NCI-H446 treated with DMSO at 0.1 percent for 48 hours (cell line): ENCODE results near the gene PARP8.
"Not testable (repeated sequence)": the region's sequence is repeated elsewhere in the genome, so short reads cannot be mapped to it uniquely, and the experiment has no call there.

Source experiments
- DNase-seq: peaks from one replicate; lab custom pipeline; 2025; lab: John Stamatoyannopoulos, UW

PARP8 gene

DNA sequence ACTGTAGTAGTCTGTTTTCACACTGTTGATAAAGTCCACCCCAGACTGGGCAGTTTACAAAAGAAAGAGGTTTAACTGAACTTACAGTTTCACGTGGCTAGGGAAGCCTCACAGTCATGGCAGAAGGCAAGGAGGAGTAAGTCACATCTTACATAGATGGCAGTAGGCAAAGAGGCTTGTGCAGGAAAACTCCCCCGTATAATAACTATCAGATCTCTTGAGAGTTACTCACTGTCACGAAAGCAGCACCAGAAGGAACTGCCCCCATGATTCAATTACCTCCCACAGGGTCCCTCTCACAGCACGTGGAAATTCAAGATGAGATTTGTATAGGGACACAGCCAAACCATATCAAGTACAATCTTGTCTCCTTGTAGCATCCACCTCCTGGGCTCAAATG, 21.1 kb downstream of the PARP8 start:
- no peak for DNase-seq

DNA sequence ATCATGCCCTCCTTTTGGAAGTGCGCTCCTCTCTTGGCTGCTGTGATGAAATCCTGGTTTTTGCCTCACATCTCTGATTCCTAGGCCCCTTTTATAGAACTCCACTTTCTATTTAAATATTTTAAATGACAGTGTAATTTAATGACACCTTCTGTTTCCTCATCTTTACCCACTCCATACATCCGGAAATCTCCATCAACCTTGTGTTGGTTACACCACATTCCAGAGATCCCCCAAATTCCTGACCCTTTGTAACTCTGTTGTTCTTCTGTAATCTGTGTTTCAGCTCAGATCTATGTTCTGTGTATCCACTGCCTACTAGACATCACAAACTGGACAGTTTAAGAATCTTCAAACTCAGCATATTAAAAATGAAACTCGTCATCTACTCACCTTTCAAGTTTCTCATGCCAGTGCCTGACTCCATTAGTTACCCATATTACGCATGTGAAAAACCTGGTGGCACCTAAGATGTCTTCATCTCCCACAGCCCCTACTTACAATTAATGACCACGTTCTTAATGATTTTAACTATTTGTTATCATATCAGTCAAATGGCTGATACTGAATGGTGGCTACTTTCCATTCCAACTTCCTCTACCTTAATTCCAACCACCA, 25.1 kb downstream of the PARP8 start:
- no peak for DNase-seq

DNA sequence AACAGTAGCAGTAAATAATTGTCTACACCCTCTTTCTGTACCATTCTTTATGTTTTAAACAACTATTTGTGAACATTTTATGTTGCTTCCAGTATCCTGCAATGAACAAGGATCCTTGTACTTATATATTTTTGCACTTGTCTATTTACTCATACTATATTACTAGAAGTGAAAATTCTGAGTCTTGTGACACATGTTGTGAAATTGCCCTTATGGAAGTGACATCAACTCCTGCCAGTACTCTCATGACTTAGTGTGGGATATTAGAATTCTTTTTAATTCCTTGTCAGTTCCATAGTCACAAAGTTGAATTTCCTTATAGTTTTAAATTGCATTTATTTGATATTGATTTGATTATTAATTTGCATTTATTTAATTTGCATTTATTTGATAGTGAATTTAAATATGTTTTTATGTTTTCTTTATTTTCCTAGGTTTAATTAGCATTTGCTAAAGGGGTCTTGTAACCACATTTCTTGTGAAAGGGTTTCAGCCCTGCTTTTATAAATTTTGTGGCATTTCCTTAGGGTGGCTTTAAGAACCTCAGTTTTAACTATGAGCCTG, 27.7 kb downstream of the PARP8 start:
- no peak for DNase-seq

DNA sequence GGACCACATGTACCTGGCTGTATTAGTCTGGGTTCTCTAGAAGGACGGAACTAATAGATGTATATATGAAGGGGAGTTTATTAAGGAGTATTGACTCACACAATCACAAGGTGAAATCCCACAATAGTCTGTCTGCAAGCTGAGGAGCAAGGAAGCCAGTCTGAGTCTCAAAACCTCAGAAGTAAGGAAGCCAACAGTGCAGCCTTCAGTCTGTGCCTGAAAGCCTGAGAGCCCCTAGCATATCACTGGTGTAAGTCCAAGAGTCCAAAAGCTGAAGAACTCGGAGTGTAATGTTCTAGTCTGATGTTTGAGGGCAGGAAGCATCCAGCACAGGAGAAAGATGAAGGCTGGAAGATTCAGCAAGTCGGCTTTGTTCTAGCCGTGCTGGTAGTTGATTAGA, 28.2 kb downstream of the PARP8 start:
- not testable (repeated sequence) for DNase-seq

DNA sequence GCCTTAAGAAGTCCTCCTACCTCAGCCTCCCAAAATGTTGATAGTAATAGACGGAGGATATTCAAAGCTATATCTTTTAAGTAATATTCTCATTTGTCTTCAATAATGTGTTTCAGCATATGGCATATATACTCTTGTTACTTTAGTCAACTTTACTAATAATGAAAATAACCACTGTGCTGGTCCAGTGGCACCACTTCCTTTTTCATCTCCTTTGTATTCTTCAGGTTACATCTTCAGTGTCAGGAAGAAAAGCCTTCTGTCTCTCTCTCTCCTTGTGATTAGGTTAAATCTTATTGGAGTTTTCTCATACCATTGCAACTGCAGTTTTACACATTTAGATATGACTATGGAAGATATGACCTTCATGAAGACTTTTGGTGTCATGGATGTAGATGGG, 31.3 kb downstream of the PARP8 start:
- no peak for DNase-seq

DNA sequence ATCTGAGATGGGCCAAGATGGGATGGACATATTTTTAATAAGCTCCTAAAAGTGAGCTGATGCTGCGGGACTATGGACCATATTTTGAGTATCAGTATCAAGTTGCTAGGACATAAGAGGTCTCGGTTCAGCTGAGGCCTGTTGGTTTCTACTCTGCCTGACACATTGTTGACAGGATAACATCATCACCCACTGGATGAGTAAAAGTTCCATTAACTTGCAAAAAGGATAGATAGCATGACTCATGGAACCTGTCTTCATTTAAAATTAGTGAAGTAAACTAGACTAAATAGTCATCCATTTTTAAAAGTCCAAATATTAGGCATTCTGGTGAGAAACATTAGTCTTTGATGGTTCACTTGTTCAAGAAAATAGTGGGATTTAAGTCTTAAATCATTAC, 33.3 kb downstream of the PARP8 start:
- no peak for DNase-seq

DNA sequence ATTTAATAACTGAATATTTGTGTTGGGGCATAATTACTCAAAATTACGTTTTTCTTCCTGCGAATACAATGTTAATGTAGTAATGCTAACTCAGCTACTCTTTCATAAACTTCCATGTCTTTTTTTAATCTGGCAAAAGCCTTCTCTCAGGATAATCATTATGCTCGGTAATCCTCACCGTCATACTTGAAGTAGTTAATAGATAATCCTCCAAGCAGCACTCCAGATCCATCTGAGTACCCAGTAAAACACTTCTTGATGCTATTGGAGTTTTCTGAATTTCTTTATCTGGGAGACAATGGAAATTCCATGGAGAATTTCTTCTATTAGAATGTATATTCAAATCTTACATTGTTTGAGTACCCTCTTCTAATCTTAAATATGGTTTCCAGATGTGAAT, 34.3 kb downstream of the PARP8 start:
- DNase-seq = no peak

DNA sequence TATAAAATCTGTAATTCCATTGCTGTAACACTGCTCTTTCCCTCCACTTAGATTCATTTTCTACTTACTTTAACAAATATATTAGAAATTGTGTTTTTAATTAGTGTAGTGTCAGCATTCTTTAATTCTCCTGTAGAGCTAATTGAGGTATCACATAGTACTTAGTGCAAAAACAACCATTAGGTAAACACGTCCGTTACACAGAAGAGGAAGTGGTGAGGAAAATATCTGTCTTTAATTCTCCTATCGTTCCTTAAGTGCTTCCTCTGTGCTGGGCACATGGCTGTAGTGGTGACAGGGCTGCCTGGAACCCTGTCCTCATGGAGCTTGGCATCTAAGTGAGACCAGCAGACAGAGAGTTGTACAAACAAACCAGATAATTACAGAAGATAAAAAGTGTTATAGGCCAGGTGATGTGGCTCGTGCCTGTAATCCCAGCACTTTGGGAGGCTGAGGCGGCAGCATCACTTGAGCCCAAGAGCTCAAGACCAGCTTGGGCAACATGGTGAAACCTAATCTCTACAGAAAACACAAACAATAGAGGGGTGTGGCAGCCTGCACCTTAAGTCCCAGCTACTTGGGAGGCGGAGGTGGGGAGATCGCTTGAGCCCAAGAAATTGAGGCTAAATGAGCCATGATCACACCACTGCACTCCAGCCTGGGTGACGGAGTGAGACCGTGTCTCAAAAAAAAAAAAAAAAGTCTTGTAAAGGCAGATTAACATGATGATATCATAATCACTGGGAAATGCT, 36.4 kb downstream of the PARP8 start:
- no peak for DNase-seq

DNA sequence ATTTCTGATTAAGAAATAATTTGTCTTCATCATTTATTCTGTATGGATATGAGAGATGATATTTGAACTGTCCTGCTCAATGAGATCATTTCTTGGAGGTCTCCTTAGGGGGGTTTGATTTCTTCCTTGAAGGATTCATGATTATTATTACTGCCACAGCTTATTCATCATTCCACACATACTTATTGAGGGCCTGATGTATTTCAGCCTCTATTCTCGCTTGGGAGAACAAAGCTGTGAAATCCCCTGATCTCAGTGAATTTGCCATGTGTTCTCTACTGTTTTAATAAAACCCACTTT, 36.9 kb downstream of the PARP8 start:
- no peak for DNase-seq

DNA sequence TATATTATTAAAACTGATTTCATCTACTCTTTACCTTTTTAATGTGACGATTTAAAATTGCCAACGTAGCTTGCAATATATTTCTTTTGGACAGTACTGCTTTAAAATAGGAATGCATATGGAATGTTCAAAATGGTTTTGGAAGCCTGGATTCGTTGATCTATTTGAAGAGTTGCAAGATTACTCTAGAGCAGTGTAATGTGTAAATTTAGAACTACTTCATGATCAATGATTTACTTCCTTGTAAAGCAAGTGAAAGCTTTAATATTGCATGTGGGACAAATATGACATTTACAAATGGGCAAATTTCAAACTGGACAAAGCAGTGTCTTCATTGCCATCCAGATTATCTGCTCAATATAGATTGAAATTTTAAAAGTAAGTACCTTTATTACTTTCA, 38.3 kb downstream of the PARP8 start:
- DNase-seq = no peak

DNA sequence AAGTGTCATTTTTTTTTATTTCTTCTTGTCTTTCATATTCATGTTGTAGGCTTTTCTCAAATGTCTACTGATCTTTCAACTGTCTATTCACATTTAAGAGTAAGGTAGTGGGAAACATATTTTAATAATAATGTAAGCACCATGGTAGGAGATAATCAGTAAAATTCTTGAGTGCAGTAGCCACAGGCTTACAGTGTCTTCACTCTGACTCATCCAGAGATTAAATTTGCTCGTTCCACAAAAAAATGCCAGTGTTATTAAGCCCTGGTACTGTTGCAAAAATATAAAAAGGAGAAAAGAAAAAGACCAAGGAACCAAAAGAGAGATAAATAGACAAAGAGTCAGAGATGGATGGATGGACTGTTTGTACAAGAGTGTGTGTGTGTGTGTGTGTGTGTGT, 43.0 kb downstream of the PARP8 start:
- no peak for DNase-seq

DNA sequence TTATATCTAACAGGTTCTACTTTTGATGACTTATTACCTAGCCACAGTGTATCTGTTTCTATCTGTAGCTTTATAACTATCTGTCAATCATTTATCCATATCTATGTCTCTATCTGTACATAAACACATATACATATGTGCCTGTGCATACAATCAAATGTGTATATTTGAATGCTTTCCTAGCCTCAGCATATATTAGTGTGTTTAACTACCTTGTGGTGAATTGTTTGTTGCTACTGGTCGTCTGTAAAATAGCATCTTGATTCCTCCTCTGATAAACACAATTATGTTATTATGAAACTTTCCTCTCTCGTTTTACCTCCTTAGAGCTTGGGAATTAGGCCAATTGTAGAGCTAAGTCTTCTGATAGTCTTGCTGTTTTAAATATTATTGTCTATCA, 44.4 kb downstream of the PARP8 start:
- no peak for DNase-seq

DNA sequence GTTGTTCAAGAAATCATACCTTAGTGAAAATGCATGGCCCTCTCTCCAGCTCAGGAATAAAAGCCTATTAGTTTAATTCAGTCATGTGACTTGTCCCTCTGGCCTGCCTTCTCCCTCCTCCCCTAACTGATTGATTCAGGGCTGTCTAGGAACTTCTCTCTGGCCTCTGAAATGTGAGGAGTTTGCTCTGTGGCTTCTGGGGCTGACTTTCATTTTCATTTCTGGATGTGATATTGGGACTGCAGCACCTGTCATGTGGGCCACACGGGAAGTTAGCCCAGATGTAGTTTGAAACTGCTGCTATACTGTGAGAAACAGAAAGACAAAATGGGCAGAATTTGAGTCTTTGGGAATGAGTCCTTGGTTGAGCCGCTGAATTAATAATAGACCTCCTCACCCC, 44.8 kb downstream of the PARP8 start:
- DNase-seq = no peak

DNA sequence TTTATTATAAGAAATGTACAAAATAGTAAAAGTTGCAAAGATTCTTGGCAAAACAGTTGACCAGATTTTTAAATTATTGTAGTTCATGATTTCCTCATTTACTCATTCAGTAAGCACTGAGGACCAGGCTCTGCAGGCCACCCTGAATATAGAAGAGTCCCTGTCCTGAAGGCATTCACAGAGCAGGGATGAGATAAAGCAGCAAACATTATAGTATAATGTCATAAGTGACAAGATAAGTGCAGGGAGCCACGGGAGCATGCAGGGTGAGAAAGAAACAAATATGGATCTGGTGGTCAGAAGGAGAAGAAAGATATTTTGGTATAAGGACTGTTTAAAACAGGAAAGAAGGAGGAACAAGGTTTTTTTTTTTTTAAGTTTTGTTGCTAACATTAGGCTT, 46.0 kb downstream of the PARP8 start:
- DNase-seq = no peak

DNA sequence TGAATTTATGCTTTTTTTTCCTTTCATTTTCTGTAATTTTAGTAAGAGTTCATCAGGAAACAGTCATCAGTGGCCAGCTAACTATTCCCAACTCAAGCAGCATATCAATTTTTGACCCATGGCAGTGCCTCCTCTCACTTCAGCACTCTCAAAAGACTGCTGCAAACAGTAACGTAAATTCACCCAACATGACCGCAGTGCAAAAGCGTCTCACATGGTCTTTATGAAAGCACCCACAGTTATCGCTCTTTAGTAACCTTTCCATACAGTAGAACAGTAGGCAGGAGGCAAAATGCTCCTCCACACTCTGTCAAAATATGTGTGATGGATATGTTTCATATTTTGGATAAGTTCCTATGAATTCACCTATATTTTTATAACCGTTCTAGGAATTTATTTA, 48.6 kb downstream of the PARP8 start:
- no peak for DNase-seq

DNA sequence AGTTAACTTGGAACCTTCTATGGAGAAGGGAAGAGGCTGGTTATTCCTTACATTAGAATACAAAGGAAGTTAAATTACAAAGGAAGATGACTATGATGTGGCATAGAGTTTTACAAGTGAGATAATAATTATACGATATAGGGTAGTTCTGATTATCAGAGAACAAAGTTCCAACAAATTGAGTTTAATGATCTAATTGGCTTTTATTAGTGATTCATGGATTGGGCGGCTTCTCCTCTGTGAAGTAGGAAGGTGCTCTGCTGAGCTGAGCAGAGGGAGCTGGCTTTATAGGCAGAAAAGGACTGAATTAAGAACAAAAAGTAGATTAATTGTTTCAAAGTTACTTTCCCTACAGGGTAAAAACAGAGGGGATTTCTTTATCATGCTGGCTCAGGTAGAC, 49.7 kb downstream of the PARP8 start:
- DNase-seq = no peak

DNA sequence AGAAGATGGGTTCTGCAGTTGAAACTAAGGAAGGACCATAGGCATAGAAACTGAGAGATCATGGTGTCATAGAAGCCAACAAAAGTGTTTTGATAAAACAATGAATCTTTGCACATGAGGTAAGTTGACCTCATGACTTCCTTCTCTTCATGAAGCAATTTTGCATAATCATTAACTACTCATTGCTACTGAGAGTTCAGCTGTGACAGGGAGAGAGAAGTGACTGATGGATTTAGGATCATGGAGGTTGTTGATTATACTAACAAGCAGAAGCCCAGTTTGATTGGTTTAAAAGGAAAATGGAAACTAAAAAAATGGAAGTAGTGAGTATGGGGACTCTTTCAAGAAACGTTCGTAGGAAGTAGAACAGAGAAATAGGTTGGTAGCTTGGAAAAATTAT, 51.2 kb downstream of the PARP8 start:
- DNase-seq = no peak

DNA sequence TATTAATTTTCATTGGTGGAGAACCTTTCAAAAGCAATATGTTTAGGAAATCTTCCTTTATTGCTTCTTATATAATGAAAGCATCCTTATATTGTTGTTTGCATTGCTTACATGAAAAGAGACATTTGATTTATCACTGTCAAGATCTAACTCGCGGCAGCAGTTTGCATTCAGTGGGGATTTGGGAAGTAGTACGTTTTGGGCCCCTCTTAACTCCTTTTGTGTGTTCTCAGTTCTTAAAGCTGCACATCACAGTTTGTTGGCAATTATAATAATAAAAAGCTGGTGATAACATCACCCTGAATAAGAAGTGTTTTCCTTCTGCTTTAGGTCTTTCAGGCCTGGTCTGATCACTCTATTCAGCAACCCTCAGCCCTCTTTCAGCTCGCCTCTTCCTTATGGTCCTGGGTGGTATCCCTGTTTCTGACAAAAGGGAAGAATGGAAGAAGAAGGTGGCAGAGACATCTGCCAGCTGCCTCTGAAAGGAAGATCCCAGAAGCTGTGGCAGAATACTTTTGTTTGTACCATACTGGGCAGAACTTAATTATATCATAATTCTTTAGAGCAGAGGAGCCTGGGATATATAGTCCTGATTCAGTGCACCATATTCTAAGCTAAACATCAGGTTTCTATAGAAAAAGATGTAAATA, 53.7 kb downstream of the PARP8 start:
- no peak for DNase-seq

DNA sequence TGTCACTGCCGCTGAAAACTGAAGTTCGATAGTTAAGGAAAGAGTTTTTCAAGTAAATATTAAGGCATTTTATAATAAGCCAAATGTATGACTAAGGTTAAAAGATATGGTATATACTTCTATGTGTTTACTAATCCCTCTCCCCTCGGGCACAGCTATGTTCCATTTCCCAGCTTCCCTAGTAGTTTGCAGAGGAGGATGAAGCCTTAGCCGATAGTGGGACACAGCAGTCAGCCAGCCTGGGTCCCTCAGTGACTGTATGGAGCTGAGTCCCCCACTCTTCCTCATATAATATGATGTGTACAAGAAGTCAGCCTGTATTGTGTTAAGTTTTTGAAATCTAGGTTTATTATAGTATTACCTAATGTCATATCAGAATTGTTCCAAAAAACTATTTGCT, 55.8 kb downstream of the PARP8 start:
- DNase-seq = no peak

DNA sequence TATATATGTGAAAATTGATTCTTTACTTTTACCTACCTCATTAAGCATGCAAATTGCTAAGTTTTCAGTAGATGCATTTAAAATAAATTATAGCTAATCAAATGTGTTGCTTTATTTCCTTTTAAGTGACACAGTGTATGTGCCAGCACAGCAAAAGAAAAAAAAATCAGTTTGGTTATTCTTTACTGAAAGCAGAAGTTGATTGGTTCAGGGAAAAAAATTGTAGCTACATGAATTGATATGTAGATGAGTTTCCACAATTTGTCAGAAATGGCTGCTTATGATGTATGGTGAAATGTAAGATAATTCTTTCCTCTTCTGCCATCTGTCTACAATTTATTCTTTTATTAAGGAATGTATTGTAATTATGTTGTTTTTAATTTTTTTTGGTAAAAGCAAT, 57.8 kb downstream of the PARP8 start:
- no peak for DNase-seq

DNA sequence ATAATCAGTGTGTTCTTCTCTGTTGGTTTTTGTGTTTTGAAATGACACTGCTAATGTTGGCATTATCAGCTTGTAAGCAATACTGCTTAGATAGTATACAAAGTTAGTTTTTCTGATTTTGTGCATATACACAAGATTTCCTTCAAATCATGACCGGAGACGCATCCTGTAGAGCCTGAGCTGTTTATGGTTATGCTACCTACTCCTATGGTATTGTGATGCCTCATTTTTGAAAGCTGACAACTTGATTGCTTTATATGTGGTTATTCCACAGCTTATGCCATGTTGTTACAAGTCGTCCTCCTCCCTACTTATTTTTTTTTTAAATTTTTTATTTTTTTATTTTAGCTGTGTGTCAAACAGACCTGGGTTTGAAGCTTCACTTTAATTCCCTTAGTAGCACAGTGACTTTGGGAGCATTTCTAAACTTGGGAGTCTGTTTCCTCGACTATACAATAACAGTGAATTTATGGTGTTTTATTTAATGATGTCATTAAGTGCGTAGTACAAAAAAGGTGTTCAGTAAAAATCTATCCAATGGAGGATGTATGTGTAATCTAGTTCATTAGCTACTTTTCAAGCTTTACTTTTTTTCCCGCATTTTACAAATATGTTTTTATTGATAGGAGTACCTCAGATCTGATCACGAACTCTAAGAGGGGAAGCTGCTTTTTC, 59.5 kb downstream of the PARP8 start:
- DNase-seq = no peak

DNA sequence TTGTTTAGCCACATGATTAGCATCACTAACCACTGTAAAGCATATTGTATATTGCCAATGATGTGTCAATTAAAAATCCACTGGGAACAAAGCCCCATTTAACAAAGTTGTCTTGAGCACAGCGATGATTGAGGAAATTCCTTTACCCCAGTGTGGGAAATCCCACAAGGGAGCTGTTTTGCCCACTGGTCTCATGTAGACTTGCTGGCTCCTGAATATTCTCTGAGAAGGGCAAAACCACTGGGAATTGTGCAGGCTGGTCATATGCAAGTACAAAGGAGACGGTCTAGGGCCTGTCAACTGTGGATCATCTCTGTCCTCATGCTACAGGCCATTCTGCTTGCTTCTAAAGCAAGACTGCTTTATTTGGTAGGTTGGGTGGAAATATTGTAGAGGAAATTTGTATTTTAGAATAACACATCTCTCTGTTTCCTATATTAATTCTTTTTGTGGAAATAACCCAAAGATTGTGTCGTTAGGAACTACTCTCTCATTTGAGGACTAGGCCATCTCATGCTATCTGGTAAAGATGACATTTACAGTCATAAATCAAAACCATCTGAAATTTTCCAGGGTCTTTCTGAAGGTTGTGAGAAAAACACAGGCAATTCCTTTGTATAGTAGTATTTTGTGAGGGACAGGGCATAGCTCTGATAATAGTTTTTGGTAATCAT, 60.2 kb downstream of the PARP8 start:
- DNase-seq = no peak

DNA sequence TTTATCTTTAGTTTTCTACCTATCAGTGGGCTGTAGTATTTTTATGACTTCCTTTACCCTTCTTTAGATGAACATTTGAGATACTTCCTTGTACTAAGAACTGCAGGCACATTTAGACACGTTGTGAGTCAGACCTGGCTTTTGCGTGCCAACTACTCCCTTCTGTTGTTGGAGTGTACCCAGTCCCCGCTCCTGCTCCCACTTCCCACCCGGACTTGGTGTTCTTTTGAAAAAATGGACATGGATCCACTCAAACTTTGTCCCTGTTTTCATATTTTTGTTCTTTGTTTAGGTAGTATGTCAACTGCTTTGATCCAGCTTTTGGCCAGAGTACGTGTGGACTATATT, 60.7 kb downstream of the PARP8 start:
- DNase-seq = no peak
